A549 (cell line): ENCODE results near the gene CERK.

ENCODE experiments used
- HOXB5 ChIP-seq: fragments of 250-450 bp; sonication (Bioruptor Pico); IDR thresholded peaks from 2 replicates; pipeline ENCODE4 v1.5.0; 2020; ENCODE audit warnings: mild to moderate bottlenecking, moderate library complexity
- NFE2L2 ChIP-seq: fragments of 150-350 bp; conservative IDR thresholded peaks from 2 replicates; pipeline ENCODE4 v1.6.1; 2014; ENCODE audit warnings: low read length
- PHF8 ChIP-seq: fragments of 200-600 bp; sonication (generic); IDR thresholded peaks from 2 replicates; pipeline ENCODE4 v1.6.1; 2016; ENCODE audit warnings: low read depth, mild to moderate bottlenecking, antibody characterized with exemption, moderate library complexity, borderline replicate concordance
- POLR2A ChIP-seq: IDR thresholded peaks from 2 replicates; pipeline ENCODE4 v1.6.1; 2012; ENCODE audit warnings: mild to moderate bottlenecking, low read length
- RFX5 ChIP-seq: fragments of 450-650 bp; IDR thresholded peaks from 2 replicates; pipeline ENCODE4 v1.7.1; 2014; ENCODE audit warnings: antibody characterized with exemption, mild to moderate bottlenecking, moderate library complexity
- TF ChIP-seq, protein P1 (sequence below): IDR thresholded peaks from 2 replicates; pipeline ENCODE4 v1.6.1; 2012
- TF ChIP-seq, protein P2 (sequence below): fragments of >200 bp; sonication (Bioruptor Twin); formaldehyde crosslinking; IDR thresholded peaks from 3 replicates; pipeline ENCODE4 v1.5.1; 2016

DNA sequence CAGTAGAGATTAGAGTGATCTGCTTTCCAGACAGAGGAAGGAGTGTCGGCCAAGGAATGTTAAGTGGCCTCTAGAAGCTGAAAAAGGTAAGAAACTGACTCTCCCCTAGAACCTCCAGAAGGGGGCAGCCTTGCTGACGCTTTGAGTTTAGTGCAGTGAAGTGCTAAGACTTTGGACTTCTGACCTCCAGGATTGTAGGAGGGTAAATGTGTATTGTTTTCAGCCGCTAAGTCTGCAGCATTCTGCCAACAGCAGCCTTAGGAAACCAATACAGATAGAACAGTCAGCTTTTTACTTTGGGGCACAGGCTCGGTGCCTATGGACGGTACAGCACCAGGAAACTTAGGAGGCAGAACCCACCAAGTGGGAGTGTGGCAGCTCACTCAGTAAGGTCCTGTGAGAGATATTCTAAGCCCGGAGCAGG lies 20.8 kb upstream of the CERK start:
- no peak for TF ChIP-seq HOXB5
- TF ChIP-seq POLR2A, result no peak
- TF ChIP-seq RFX5, result no peak
- no peak for TF ChIP-seq NFE2L2
- TF ChIP-seq, protein P1, sequence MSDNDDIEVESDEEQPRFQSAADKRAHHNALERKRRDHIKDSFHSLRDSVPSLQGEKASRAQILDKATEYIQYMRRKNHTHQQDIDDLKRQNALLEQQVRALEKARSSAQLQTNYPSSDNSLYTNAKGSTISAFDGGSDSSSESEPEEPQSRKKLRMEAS, result no peak
- TF ChIP-seq, protein P2, sequence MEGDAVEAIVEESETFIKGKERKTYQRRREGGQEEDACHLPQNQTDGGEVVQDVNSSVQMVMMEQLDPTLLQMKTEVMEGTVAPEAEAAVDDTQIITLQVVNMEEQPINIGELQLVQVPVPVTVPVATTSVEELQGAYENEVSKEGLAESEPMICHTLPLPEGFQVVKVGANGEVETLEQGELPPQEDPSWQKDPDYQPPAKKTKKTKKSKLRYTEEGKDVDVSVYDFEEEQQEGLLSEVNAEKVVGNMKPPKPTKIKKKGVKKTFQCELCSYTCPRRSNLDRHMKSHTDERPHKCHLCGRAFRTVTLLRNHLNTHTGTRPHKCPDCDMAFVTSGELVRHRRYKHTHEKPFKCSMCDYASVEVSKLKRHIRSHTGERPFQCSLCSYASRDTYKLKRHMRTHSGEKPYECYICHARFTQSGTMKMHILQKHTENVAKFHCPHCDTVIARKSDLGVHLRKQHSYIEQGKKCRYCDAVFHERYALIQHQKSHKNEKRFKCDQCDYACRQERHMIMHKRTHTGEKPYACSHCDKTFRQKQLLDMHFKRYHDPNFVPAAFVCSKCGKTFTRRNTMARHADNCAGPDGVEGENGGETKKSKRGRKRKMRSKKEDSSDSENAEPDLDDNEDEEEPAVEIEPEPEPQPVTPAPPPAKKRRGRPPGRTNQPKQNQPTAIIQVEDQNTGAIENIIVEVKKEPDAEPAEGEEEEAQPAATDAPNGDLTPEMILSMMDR, result peak; percentile 57
- no peak for TF ChIP-seq PHF8
